Ectodermal cell (in vitro differentiated cells): ENCODE data around the gene RPP38.

ENCODE experiments used
- H3K27ac ChIP-seq: 2 replicates; pipeline ENCODE4 v1.7.0; 2013; ENCODE audit warnings: mild to moderate bottlenecking, low read depth, low read length; ENCODE audit not compliant: insufficient read depth, poor library complexity, severe bottlenecking
- H3K27me3 ChIP-seq: 2 replicates; pipeline ENCODE4 v1.7.0; 2013; ENCODE audit warnings: mild to moderate bottlenecking, low read length; ENCODE audit not compliant: insufficient read depth, control insufficient read depth, poor library complexity, severe bottlenecking
- H3K36me3 ChIP-seq: one replicate; pipeline ENCODE4 v1.7.0; 2013; ENCODE audit warnings: low read length; ENCODE audit not compliant: control insufficient read depth, insufficient read depth
- H3K4me1 ChIP-seq: one replicate; pipeline ENCODE4 v1.7.0; 2013; ENCODE audit warnings: low read length; ENCODE audit not compliant: control insufficient read depth, insufficient read depth
- H3K4me3 ChIP-seq: 2 replicates; pipeline ENCODE4 v1.7.0; 2013; ENCODE audit warnings: low read depth, low read length, control low read depth; ENCODE audit not compliant: insufficient read depth
- H3K9me3 ChIP-seq: 2 replicates; pipeline ENCODE4 v1.7.0; 2013; ENCODE audit warnings: mild to moderate bottlenecking, low read length, moderate library complexity; ENCODE audit not compliant: control insufficient read depth
- WGBS, 2 experiments: methylation state at CpG; one replicate each; pipeline ENCODE4 v1.1.7; 2013; ENCODE audit warnings: missing lambda C conversion rate in 2 of 2; 5-methylcytosine and 5-hydroxymethylcytosine counted together

The RPP38 gene

GRCh38 chr10:15106352-15107013, 9.3 kb downstream of the RPP38 start:
- no peak overlapping the region for H3K4me3 ChIP-seq
- H3K27me3 ChIP-seq = no peaks in the 10 kb centered on the region
- no peaks in the 10 kb centered on the region for H3K4me1 ChIP-seq
- no peaks in the 10 kb centered on the region for H3K9me3 ChIP-seq
- peaks cover 23% of the 10 kb centered on the region for H3K36me3 ChIP-seq
- no peak overlapping the region for H3K27ac ChIP-seq
- WGBS, 2 experiments = 76% methylated on average over 8 of the region's 8 CpGs

GRCh38 chr10:15112657-15113056, 15.5 kb downstream of the RPP38 start:
- 93 to 94% methylated on average over 13 of the region's 13 CpGs for WGBS, 2 experiments
- Histone ChIP-seq H3K4me1 (no peaks in the 10 kb centered on the region), H3K4me3 (no peak overlapping the region), H3K27ac (no peak overlapping the region), H3K36me3 (peaks cover 2% of the 10 kb centered on the region), H3K27me3 (no peaks in the 10 kb centered on the region), H3K9me3 (no peaks in the 10 kb centered on the region)

- peaks cover 2% of the 10 kb centered on the region for H3K36me3 ChIP-seq
Measured at GRCh38 chr10:15113766-15114165, 16.6 kb downstream of the RPP38 start.

GRCh38 chr10:15116225-15116624, 19.1 kb downstream of the RPP38 start:
- no peak overlapping the region for H3K27ac ChIP-seq
- no peak overlapping the region for H3K4me3 ChIP-seq
- WGBS, 2 experiments = 95% methylated on average over 5 of the region's 5 CpGs
- no peaks in the 10 kb centered on the region for H3K4me1 ChIP-seq
- no peaks in the 10 kb centered on the region for H3K9me3 ChIP-seq
- H3K27me3 ChIP-seq = no peaks in the 10 kb centered on the region
- peaks cover 10% of the 10 kb centered on the region for H3K36me3 ChIP-seq

More at GRCh38 chr10:15113766-15114165, 16.6 kb downstream of the RPP38 start:
- Histone ChIP-seq H3K27me3 (no peaks in the 10 kb centered on the region), H3K9me3 (no peaks in the 10 kb centered on the region), H3K4me3 (no peak overlapping the region), H3K27ac (no peak overlapping the region), H3K4me1 (no peaks in the 10 kb centered on the region)
- WGBS, 2 experiments = 98 to 99% methylated on average over 4 of the region's 4 CpGs

- Histone ChIP-seq H3K9me3 (no peaks in the 10 kb centered on the region), H3K4me1 (no peaks in the 10 kb centered on the region), H3K27me3 (no peaks in the 10 kb centered on the region), H3K36me3 (peaks cover 13% of the 10 kb centered on the region), H3K27ac (no peak overlapping the region), H3K4me3 (no peak overlapping the region)
- 100% methylated on average over 1 of the region's 1 CpG for WGBS, 2 experiments
Measured at GRCh38 chr10:15118615-15119014, 21.5 kb downstream of the RPP38 start.

- Histone ChIP-seq H3K4me3 (no peak overlapping the region), H3K4me1 (no peaks in the 10 kb centered on the region), H3K27ac (no peak overlapping the region), H3K27me3 (no peaks in the 10 kb centered on the region), H3K9me3 (no peaks in the 10 kb centered on the region), H3K36me3 (peaks cover 18% of the 10 kb centered on the region)
- 92 to 99% methylated on average over 5 of the region's 5 CpGs for WGBS, 2 experiments
Measured at GRCh38 chr10:15120523-15120922, 23.4 kb downstream of the RPP38 start.

- Histone ChIP-seq H3K4me3 (no peak overlapping the region), H3K9me3 (no peaks in the 10 kb centered on the region), H3K4me1 (no peaks in the 10 kb centered on the region), H3K36me3 (peaks cover 23% of the 10 kb centered on the region), H3K27ac (no peak overlapping the region), H3K27me3 (no peaks in the 10 kb centered on the region)
- 80% methylated on average over 1 of the region's 1 CpG; no CpG with 5 or more reads in 1 of the 2 experiments for WGBS, 2 experiments
Measured at GRCh38 chr10:15121707-15122106, 24.6 kb downstream of the RPP38 start.

GRCh38 chr10:15122477-15123030, 25.4 kb downstream of the RPP38 start:
- Histone ChIP-seq H3K27ac (no peak overlapping the region), H3K4me3 (no peak overlapping the region), H3K4me1 (no peaks in the 10 kb centered on the region), H3K36me3 (peaks cover 24% of the 10 kb centered on the region), H3K9me3 (no peaks in the 10 kb centered on the region), H3K27me3 (no peaks in the 10 kb centered on the region)
- 95 to 97% methylated on average over 8 of the region's 9 CpGs for WGBS, 2 experiments

GRCh38 chr10:15123749-15124184, 26.6 kb downstream of the RPP38 start:
- Histone ChIP-seq H3K4me1 (no peaks in the 10 kb centered on the region), H3K27me3 (no peaks in the 10 kb centered on the region), H3K27ac (no peak overlapping the region), H3K9me3 (no peaks in the 10 kb centered on the region), H3K36me3 (peaks cover 22% of the 10 kb centered on the region), H3K4me3 (no peak overlapping the region)
- WGBS, 2 experiments = 95 to 99% methylated on average over 3 of the region's 3 CpGs

- no peak overlapping the region for H3K27ac ChIP-seq
- no peak overlapping the region for H3K4me3 ChIP-seq
- WGBS, 2 experiments = 93 to 98% methylated on average over 9 of the region's 9 CpGs
- H3K9me3 ChIP-seq = no peaks in the 10 kb centered on the region
- no peaks in the 10 kb centered on the region for H3K4me1 ChIP-seq
- H3K27me3 ChIP-seq = no peaks in the 10 kb centered on the region
- peaks cover 17% of the 10 kb centered on the region for H3K36me3 ChIP-seq
Measured at GRCh38 chr10:15124190-15124589, 27.0 kb downstream of the RPP38 start.
